Upper lobe of right lung (tissue), 1 donor: ENCODE results near the gene WDR77. TPM values are rescaled to one million over a fixed set of nuclear protein-coding genes. Genes with fewer than 3 reads are reported as not detected.

ENCODE experiments used
- ATAC-seq: fragments of 200-7000 bp; cut with Tn5 transposase; one replicate; pipeline ENCODE4 v1.9.1; 2020; ENCODE audit warnings: mild to moderate bottlenecking, moderate library complexity
- DNase-seq: peaks from one replicate; pipeline ENCODE4 v3.0.0-alpha.2; 2020
- H3K27ac ChIP-seq: fragments of 200-600 bp; one replicate; pipeline ENCODE4 v1.8.0; 2022
- H3K27me3 ChIP-seq: fragments of 200-600 bp; one replicate; pipeline ENCODE4 v1.8.0; 2022; ENCODE audit warnings: mild to moderate bottlenecking
- H3K36me3 ChIP-seq: fragments of 200-600 bp; one replicate; pipeline ENCODE4 v1.8.0; 2022
- H3K4me1 ChIP-seq: fragments of 200-600 bp; one replicate; pipeline ENCODE4 v1.8.0; 2022
- H3K4me3 ChIP-seq: fragments of 200-600 bp; one replicate; pipeline ENCODE4 v1.8.0; 2022; ENCODE audit warnings: mild to moderate bottlenecking
- H3K9me3 ChIP-seq: fragments of 200-600 bp; one replicate; pipeline ENCODE4 v1.8.0; 2022
- CTCF ChIP-seq: fragments of 200-600 bp; IDR thresholded peaks from one replicate; pipeline ENCODE4 v1.8.0; 2022; ENCODE audit warnings: antibody characterized with exemption
- intact Hi-C: fragments of 100-400 bp; cut with DNase I; formaldehyde crosslinking; loops from one replicate; pipeline ENCODE4 v1.11.0; 2022
- total RNA-seq: library from RNA; stranded (reverse); fragmentation: NEBNext Ultra II Directional; extraction: Animal tissue kit (Norgen Biotek cat#: 25700); gene quantifications from one replicate; pipeline ENCODE4 v1.2.1, GENCODE V29; 2021
- donor health status: DM: no; HTN: yes; CAD: no; lungs with severe emphysema.

Gene WDR77
- total RNA-seq, 1 donor from 2014 or later = 20.1 TPM

GRCh38 chr1:111483876-111484275 lies 34.8 kb upstream of the WDR77 start:
- DNase-seq = no peak
- H3K27ac ChIP-seq = no peak overlapping the region
- no peak overlapping the region for H3K4me3 ChIP-seq
- TF ChIP-seq CTCF = no peak
- no peak for ATAC-seq
- no peaks in the 10 kb centered on the region for H3K9me3 ChIP-seq
- peaks cover 14% of the 10 kb centered on the region for H3K4me1 ChIP-seq
- intact Hi-C loops = loop anchor here (10.0 kb wide), 1 partner anchor 271 kb away; the partner anchor contains the start of gene DDX20
- H3K27me3 ChIP-seq = no peaks in the 10 kb centered on the region
- H3K36me3 ChIP-seq = no peaks in the 10 kb centered on the region

- Histone ChIP-seq H3K4me1 (peaks cover 13% of the 10 kb centered on the region), H3K4me3 (no peak overlapping the region), H3K27me3 (no peaks in the 10 kb centered on the region), H3K27ac (no peak overlapping the region), H3K36me3 (no peaks in the 10 kb centered on the region), H3K9me3 (no peaks in the 10 kb centered on the region)
- ATAC-seq (no peak), DNase-seq (no peak)
- intact Hi-C loops = loop anchor here (10.0 kb wide), 1 partner anchor 272 kb away; the partner anchor contains the start of gene DDX20
- no peak for TF ChIP-seq CTCF
Measured at GRCh38 chr1:111483166-111483565, 34.1 kb upstream of the WDR77 start.

GRCh38 chr1:111481387-111482221 lies 32.5 kb upstream of the WDR77 start:
- Histone ChIP-seq H3K4me3 (no peak overlapping the region), H3K4me1 (peaks cover 13% of the 10 kb centered on the region), H3K27ac (no peak overlapping the region), H3K9me3 (no peaks in the 10 kb centered on the region), H3K27me3 (no peaks in the 10 kb centered on the region), H3K36me3 (no peaks in the 10 kb centered on the region)
- ATAC-seq = peak; percentile 97
- intact Hi-C loops = loop anchor here (10.0 kb wide), 1 partner anchor 273 kb away; the partner anchor contains the start of gene DDX20
- peak; percentile 90 for DNase-seq
- peak; percentile 68 for TF ChIP-seq CTCF

GRCh38 chr1:111480674-111481073 lies 31.6 kb upstream of the WDR77 start:
- H3K27ac ChIP-seq = no peak overlapping the region
- TF ChIP-seq CTCF = no peak
- H3K4me3 ChIP-seq = no peak overlapping the region
- no peaks in the 10 kb centered on the region for H3K36me3 ChIP-seq
- intact Hi-C loops = loop anchor here (10.0 kb wide), 1 partner anchor 274 kb away; the partner anchor contains the start of gene DDX20
- no peak for DNase-seq
- H3K4me1 ChIP-seq = peaks cover 13% of the 10 kb centered on the region
- no peaks in the 10 kb centered on the region for H3K9me3 ChIP-seq
- peak; percentile 16 for ATAC-seq
- no peaks in the 10 kb centered on the region for H3K27me3 ChIP-seq

GRCh38 chr1:111476761-111477309 lies 27.8 kb upstream of the WDR77 start:
- no peaks in the 10 kb centered on the region for H3K27me3 ChIP-seq
- H3K4me3 ChIP-seq = peak overlapping the region; percentile 38
- peak overlapping the region; percentile 85 for H3K27ac ChIP-seq
- intact Hi-C loops = no loop called here
- H3K9me3 ChIP-seq = no peaks in the 10 kb centered on the region
- ATAC-seq = peak; percentile 57
- no peak for TF ChIP-seq CTCF
- H3K4me1 ChIP-seq = peaks cover 12% of the 10 kb centered on the region
- no peaks in the 10 kb centered on the region for H3K36me3 ChIP-seq
- DNase-seq = no peak
